ENCODE measurements around the gene DBF4B.

Gene DBF4B

DNA sequence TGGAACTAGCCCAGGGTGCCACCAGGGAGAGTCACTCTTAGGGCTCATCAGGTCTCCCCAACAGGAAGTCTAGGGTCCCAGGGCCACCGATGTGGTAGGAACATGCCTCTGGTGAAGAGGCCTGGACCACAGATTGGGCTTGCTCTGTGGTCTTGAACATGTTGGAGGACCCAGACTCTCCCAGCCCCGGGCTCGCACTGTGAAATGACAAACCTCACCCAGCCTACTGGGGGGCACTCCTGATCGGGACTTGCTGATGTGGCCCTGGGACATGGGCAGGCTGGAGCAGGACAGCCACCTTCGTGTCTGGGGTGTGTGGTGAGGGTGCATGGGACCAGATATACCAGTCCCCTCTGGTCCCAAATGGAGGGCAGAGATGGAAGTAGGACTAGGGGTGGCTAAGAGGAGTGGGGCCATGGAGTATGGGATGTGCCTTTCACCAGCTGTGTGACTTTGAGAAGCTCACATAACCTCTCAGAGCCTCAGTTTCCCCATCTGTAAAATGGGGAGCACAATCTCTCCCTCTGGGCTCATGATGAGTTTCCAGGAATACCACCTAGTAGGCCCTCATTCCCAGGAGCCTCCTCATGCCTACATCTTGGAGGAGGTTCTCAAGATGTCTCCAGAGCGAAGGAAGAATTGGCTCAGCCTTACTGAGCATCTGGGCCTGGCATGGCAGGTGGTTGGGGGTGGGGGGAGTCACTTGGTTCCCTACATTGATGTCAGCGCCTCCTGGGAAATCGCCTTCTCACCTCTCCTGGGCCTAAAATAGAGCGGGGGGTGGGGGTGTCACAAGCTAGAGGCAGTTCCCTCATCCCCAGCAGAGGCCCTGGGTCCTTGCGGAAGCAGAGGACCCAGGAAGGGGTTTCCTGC, 48.8 kb downstream of the DBF4B start:
- no peak for DNase-seq (ENCODE audit: low read depth)
- TF ChIP-seq, protein P1, sequence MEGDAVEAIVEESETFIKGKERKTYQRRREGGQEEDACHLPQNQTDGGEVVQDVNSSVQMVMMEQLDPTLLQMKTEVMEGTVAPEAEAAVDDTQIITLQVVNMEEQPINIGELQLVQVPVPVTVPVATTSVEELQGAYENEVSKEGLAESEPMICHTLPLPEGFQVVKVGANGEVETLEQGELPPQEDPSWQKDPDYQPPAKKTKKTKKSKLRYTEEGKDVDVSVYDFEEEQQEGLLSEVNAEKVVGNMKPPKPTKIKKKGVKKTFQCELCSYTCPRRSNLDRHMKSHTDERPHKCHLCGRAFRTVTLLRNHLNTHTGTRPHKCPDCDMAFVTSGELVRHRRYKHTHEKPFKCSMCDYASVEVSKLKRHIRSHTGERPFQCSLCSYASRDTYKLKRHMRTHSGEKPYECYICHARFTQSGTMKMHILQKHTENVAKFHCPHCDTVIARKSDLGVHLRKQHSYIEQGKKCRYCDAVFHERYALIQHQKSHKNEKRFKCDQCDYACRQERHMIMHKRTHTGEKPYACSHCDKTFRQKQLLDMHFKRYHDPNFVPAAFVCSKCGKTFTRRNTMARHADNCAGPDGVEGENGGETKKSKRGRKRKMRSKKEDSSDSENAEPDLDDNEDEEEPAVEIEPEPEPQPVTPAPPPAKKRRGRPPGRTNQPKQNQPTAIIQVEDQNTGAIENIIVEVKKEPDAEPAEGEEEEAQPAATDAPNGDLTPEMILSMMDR (IDR thresholded peaks at IDR 0.05; ENCODE audit: insufficient read depth, low read depth, low read length, missing control alignments): no peak
- no peak overlapping the region for H3K4me3 ChIP-seq (ENCODE audit: low read depth, low read length)

DNA sequence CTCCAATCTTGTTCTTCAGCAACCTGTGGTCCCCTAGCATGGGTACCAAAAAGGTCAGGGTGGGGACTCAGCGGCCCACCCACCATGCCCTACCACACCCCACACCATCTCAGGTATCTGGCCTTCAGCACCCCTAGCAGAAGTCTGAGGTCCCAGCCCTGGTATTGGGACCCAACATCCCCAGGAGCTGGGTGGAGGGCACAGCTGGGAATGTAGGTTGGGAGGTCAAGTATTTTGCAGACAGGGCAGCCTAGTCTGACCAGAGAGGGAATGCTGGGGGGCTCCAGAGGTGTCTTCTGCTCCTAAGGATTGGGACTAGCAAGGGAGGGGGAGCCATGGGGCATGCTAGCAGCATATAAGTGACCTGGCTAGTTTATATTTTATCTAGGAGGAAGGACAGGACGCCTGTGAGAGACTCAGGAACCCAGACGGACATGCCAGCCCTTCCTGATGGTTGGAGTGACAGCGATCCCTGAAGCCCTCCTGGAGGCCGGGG, 49.5 kb downstream of the DBF4B start:
- no peak for DNase-seq (ENCODE audit: low read depth)
- no peak overlapping the region for H3K4me3 ChIP-seq (ENCODE audit: low read depth, low read length)
- TF ChIP-seq, protein P1 (IDR thresholded peaks at IDR 0.05; ENCODE audit: insufficient read depth, low read depth, low read length, missing control alignments): no peak

DNA sequence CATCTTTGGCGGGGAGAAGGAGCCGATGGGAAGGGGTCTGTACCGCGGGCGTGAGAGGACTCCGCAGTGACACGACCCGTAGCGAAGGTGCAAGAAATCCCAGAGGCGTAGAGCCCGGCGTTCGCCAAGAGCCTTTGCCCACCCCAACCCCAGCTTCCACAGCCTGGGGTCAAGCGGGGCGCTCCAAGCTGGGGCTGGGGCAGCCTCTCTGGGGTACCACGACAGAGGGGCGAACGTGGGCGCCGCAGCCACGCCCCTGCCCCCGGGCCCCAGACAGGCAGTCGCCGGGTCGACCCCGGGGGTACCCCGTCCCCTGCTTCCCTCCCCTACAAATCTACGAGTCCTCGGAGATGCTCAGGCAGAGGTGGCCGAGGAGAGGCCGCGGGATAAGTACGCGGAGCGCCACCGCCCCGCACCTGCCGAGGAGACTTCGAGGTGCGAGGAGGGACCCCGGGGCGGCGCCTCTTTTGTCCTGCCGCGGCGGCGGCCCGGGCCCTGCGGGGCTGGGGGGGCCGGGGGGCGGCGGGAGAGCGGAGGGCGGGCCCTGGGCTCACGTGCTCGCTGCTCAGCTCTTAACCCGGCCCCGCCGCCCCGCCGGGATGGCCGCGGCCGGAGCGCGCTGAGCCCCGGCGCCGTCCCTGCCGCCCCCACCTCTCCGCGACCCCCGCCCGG, 50.1 kb downstream of the DBF4B start, which contains the start of gene ADAM11:
TSS of gene ADAM11 (plus strand) at position 575 of the 672 bp plus-strand sequence. CDS start 212 bp downstream, outside the sequence.
- no peak for DNase-seq (ENCODE audit: low read depth)
- H3K4me3 ChIP-seq (ENCODE audit: low read depth, low read length): no peak within 1 kb of the TSS
- TF ChIP-seq, protein P1 (IDR thresholded peaks at IDR 0.05; ENCODE audit: insufficient read depth, low read depth, low read length, missing control alignments): no peak

DNA sequence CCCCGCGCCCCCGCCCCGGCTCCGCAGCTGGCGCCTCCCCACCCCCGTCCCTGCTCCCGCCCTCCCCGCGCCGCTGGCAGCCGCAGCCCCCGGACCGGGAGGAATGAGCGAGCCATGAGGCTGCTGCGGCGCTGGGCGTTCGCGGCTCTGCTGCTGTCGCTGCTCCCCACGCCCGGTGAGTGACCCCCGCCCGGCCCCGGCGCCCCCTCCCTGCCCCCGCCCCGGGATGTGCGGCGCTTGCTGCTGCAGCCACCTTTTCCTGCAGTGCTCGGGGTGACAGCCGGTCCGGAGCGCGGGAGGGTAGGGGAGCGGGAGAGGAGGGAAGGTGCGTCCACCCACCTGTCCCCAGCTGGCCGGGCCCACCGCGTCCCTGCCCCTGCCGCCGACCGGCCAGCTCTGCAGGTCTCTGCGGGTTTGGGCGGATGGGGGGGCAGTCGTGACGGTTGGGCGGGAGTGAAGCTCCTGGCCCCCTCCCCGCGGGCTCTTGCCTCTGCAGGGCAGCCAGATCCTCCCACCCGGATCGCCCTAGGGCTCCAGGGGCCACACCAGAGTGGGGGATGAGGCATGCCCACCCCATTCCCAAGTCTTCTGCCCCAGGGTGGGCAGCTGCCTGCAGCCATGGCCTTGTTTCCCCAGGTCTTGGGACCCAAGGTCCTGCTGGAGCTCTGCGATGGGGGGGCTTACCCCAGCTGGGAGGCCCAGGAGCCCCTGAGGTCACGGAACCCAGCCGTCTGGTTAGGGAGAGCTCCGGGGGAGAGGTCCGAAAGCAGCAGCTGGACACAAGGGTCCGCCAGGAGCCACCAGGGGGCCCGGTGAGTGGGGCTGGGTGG, 50.8 kb downstream of the DBF4B start:
- TF ChIP-seq, protein P1 (IDR thresholded peaks at IDR 0.05; ENCODE audit: insufficient read depth, low read depth, low read length, missing control alignments): no peak

DNA sequence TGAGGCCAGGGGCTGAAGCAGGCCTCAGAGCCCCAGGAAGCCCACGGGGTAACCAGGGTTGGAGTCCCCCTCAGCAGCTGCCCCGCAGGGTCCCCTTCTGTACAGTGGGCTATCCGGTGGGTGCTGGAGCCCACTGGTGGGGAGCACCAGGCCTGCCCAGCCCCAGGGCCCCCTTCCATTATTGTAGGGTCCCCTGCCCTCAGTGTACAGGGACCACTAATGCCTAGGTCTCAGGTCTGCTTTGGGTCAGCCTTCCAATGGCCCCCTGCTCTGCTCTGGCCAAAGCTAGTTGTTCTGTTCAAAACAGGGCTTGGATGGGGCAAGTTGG, 51.4 kb downstream of the DBF4B start:
- TF ChIP-seq, protein P1 (IDR thresholded peaks at IDR 0.05; ENCODE audit: insufficient read depth, low read depth, low read length, missing control alignments): no peak
- no peak overlapping the region for H3K4me3 ChIP-seq (ENCODE audit: low read depth, low read length)
- DNase-seq (ENCODE audit: low read depth): no peak

More for the DNA sequence above, 50.8 kb downstream of the DBF4B start:
- no peak overlapping the region for H3K4me3 ChIP-seq (ENCODE audit: low read depth, low read length)
- no peak for DNase-seq (ENCODE audit: low read depth)

DNA sequence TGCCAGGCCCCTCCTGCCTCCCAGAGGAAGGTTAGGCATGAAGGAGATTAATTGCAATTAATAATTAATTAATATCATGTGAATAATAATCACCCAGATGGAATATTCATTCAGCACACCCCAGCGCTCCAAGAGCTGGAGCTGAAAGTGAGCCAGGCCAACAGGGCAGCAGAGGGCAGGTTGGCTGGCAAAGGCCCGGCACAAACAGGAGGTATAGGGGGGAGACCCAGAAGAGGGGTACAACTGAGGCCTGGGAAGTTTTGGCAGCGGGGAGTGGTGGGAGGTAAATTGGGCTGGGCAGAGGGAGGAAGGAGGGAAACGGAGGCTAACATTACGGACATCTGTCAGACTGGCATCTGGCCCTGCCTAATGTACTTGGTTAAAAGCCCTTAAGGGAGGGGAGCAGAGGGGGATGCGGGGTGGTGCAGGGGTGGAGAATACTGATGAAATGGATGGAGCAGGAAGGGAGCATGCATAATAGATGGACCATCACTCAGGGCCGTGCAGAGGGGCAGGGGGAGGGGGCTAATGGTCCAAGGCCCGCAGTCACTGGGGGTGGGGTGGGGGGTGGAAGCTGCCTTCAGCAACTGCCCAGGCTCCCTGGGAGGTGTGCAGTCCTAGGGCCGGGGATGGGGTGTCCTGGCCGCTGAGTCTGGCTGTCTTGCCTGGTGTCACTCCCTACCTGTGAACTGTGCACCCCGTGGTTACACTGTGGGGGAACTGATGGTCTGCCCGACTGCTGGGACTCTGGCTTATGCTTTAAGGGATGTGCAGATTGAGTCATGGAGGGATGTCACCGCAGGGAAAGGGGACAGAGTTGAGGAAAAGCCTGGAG, 52.2 kb downstream of the DBF4B start:
- H3K4me3 ChIP-seq (ENCODE audit: low read depth, low read length): no peak overlapping the region
- TF ChIP-seq, protein P1 (IDR thresholded peaks at IDR 0.05; ENCODE audit: insufficient read depth, low read depth, low read length, missing control alignments): no peak
- DNase-seq (ENCODE audit: low read depth): no peak

All from GM12865 (cell line).